Erythroblast (primary cell): ENCODE results near the gene SNAP29.

Experiments used
- GATA1 ChIP-seq: IDR thresholded peaks from 2 replicates; pipeline ENCODE4 v1.6.1; 2011; ENCODE audit warnings: low read depth, mild to moderate bottlenecking, control low read depth, low read length, moderate library complexity
- POLR2A ChIP-seq: IDR thresholded peaks from 2 replicates; pipeline ENCODE4 v1.6.1; 2011; ENCODE audit warnings: mild to moderate bottlenecking, low read length

DNA sequence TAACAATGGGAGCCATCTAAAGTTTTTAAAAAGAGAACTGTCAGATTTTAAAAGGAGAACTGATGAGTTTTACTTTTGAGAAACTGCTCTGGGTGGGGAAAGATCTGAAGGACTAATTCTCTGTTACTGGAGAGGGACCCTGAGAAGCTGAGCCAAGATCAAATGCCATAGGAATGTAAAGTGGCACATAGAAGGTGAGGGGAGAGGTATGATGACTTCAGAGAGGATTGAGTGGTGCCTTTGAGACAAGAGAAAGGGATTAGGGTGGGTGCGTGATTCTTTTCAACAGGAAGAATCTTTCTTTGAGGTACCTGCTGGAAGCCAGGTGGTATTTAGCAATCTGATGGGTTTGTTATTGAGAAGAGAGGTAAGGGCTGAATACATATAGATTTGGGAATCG, 67.4 kb downstream of the SNAP29 start:
- no peak for TF ChIP-seq POLR2A
- no peak for TF ChIP-seq GATA1
